AG10803 (cell line): ENCODE results near the gene POLR3K.

ENCODE experiments used
- DNase-seq: peaks from one replicate; pipeline ENCODE4 v3.0.0; 2010; ENCODE audit warnings: low read depth
- H3K4me3 ChIP-seq: 2 replicates; pipeline ENCODE4 v1.5.1; 2011; ENCODE audit warnings: mild to moderate bottlenecking, low read length, control low read depth
- TF ChIP-seq, protein P1 (sequence below): conservative IDR thresholded peaks from 2 replicates; pipeline ENCODE4 v1.5.1; 2011; ENCODE audit warnings: mild to moderate bottlenecking, low read length, control low read depth, inconsistent platforms

Gene POLR3K

DNA sequence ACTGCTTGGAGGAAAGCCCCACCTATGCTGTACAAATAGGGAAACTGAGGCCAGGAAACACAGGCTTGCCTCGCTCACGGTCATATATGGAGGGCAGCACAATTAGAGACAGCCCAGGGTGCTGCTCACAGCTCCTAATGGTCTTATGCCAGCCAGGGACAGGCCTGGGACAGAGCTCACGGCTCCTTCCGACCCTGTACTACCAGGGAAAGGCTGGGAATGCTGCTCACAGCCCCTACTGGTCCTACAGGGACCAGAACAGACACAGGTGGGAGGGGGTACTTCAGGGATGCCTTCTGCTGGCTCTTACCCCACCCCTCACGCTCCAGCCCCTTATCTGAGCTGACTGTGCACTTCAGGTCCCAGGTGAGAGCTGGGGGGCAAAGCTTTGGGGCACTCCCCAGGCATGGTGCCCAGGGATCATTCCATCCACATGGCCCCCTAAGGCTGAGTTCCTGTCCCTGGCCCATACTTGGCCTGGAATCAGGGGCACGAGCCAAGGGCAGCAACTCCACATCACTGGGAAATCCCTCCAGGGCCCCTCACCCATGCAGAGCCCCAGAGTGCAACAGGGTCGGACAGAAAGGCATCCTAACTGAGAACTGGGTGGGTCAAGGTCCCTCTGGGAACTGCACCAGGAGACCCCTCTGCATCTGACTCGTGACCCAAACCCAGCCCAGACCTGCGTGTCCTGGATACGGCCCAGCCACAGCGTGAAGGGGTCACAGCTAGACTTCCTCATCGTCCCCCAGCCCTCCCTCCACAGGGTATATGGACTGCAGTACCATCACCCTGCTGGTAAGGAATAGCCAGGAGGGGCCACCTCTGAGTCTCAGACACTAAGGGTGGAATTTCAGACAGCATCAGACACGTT is 13.1 kb upstream of the POLR3K start:
- no peak for DNase-seq
- TF ChIP-seq, protein P1, sequence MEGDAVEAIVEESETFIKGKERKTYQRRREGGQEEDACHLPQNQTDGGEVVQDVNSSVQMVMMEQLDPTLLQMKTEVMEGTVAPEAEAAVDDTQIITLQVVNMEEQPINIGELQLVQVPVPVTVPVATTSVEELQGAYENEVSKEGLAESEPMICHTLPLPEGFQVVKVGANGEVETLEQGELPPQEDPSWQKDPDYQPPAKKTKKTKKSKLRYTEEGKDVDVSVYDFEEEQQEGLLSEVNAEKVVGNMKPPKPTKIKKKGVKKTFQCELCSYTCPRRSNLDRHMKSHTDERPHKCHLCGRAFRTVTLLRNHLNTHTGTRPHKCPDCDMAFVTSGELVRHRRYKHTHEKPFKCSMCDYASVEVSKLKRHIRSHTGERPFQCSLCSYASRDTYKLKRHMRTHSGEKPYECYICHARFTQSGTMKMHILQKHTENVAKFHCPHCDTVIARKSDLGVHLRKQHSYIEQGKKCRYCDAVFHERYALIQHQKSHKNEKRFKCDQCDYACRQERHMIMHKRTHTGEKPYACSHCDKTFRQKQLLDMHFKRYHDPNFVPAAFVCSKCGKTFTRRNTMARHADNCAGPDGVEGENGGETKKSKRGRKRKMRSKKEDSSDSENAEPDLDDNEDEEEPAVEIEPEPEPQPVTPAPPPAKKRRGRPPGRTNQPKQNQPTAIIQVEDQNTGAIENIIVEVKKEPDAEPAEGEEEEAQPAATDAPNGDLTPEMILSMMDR = no peak
- H3K4me3 ChIP-seq = no peak overlapping the region

DNA sequence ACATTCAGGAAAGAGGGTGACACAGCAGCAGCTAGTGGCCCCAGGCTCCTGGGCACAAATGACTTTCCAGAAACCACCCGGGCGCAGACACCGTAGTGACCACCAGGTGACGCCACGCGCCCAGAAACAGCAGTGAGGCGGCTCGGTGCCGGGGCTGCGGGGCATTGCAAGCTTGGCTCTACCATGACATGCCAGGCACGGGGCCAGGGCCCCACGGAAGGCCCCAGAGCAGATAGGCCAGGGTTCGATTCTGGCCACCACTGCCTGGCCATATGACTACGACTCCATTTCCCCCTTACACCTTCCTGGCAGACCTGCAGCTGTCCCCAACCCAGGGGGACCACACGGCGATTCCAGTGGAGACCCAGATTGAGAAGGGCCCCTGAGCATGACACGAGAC is 12.3 kb upstream of the POLR3K start:
- DNase-seq = peak; percentile 62

DNA sequence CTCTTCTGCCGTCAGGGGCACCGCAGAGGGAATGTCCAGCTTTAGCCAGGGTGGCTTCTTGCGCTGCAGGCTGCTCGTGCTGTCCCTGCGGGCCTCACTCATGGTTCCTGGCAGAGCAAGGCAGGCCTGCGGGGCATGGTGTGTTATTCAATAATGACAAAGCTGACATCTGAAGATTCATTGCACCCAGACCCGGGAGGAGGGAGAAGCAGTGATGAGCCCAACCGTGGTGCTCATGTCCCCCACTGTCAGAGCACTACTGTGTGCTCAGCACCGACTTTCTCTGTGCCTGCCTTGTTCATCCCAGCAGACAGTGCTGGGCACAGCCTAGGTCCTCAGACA is 11.5 kb upstream of the POLR3K start:
- TF ChIP-seq, protein P1 = no peak
- DNase-seq = no peak
- no peak overlapping the region for H3K4me3 ChIP-seq

More for the DNA sequence above, 12.3 kb upstream of the POLR3K start:
- no peak overlapping the region for H3K4me3 ChIP-seq
- TF ChIP-seq, protein P1 = peak; percentile 84

DNA sequence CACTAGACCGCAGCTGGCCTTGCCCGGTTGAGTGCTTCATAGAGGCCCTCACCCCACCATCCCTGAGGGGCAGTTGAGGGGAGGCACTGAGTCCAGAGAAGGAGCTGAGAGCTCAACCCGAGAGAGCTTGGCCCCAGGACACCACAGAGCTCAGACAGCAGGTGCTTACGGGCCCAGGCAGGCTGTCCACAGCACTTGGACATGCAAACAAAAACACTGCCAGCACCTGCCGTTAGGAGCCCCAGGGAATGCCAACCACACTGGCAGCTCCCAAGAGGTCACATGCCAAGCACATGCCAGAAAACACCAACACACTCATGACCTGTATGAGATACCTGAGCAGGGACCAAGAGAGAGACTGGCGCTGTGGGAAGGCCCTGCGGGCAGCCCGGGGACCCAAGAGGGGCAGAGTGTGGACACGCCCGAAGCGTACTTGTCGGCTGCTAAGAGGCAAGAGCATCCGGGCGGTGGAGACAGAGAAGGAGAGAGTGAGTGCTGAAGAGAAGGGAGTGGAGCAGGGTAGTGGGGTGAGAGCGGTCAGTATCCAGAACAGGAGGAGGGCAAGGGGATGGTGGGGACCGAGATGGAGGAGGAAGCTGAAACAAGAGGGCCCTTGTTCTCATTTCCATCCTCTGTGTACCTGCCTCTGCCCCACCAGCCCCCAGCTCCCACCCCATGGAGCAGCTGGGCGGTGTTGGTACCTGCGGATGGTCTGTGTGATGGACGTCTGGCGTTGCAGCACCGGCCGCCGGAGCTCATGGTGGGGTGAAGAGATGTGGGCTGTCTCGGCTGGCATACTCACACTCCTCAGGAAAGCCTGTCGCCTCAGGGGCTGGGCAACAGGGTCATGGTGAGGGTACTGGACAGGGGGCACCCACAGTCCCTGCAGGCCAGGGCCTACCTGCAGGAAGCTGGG is 10.8 kb upstream of the POLR3K start:
- DNase-seq = no peak
- no peak overlapping the region for H3K4me3 ChIP-seq
- TF ChIP-seq, protein P1 = no peak

DNA sequence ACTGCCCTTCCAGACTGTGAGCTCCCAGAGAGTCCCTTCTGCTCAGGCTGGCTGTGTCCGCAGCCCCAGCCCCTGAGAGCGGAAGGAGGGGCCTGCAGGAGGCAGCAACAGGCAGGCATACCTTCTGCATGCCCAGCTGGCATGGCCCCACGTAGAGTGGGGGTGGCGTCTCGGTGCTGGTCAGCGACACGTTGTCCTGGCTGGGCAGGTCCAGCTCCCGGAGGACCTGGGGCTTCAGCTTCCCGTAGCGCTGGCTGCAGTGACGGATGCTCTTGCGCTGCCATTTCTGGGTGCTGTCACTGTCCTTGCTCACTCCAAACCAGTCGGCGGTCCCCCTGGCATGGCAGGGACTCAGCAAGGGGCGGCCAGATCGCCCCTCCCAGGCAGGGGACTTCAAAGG is 10.1 kb upstream of the POLR3K start:
- no peak overlapping the region for H3K4me3 ChIP-seq
- TF ChIP-seq, protein P1 = no peak
- DNase-seq = no peak

DNA sequence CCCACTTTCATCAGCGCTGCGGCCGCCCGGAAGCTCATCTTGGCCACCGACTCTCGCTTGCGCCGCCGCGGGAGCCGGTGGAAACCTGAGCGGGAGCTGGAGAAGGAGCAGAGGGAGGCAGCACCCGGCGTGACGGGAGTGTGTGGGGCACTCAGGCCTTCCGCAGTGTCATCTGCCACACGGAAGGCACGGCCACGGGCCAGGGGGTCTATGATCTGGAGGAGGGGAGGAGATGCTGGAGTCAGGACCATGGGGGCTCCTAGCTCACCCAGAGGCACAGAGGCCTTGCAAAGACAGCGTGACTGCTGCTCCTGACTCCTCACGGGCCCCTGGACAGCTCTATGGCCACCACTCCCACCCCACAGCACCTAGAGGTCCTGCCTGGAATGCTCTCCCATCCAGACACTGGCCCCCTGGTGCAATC is 9.6 kb upstream of the POLR3K start:
- H3K4me3 ChIP-seq = no peak overlapping the region
- no peak for DNase-seq
- TF ChIP-seq, protein P1 = no peak
